GM21786 (cell line): ENCODE results near the gene RIMS4.

Source experiments
- ATAC-seq: cut with Tn5 transposase; IDR thresholded peaks from one replicate; pipeline ENCODE4 v1.9.1; 2021; ENCODE audit not compliant: unreplicated experiment

Gene RIMS4

DNA sequence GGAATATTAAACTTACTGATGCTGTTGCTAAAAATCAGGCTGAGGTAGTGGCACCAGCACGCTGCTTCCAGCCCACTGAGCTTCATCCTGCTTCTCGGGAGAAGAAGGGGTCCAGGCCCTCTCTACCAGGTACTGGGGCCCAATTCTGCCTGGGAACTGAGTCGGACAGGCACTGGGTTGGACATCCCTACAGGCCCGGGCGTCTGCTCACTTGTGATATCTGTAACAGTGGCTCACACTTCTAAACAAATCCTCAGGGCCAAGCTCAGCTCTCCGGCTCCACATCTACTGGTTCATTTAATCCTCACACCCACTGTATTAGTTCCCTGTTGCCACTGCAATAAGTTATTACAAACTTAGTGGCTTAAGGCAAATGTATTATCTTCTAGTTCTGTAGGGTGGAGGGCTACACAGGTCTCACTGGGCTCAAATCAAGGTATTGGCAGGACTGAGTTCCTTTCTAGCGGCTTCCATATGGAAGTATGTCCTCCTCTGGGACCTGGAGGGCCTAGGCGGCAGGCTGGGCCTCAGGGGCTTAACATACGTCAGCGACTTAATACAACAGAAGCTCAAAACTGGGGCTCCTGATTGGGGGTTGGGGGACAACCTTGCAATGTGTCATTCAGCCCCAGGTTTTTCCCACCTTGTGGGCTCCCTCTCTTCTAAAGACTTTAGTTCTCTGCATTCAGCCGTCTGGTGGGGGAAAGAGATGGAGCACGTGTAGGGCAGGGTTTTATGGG is 66.3 kb downstream of the RIMS4 start:
- ATAC-seq, result no peak

DNA sequence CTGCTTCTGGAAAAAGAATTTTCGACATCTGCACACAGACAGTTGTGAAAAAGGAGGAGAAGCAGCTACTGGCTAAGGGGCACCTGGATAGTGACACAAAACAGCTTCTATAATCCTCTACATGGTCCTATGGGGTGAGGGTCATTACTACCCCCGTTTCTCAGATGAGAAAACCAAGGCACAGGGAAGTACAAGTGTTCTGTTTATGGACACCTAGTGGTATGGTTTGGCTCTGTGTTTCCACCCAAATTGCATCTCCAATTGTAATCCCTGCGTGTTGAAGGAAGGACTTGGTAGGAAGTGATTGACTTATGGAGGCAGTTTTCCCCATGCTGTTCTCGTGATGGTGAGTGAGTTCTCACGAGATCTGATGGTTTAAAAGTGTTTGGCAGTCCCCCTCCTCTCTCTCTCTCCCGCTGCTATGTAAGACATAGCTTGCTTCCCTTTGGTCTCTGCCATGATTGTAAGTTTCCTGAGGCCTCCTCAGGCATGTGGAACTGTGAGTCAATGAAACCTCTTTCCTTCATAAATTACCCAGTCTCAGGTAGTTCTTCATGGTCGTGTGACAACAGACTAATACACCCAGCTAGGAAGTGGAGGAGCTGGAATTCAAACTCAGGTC is 67.2 kb downstream of the RIMS4 start:
- no peak for ATAC-seq

DNA sequence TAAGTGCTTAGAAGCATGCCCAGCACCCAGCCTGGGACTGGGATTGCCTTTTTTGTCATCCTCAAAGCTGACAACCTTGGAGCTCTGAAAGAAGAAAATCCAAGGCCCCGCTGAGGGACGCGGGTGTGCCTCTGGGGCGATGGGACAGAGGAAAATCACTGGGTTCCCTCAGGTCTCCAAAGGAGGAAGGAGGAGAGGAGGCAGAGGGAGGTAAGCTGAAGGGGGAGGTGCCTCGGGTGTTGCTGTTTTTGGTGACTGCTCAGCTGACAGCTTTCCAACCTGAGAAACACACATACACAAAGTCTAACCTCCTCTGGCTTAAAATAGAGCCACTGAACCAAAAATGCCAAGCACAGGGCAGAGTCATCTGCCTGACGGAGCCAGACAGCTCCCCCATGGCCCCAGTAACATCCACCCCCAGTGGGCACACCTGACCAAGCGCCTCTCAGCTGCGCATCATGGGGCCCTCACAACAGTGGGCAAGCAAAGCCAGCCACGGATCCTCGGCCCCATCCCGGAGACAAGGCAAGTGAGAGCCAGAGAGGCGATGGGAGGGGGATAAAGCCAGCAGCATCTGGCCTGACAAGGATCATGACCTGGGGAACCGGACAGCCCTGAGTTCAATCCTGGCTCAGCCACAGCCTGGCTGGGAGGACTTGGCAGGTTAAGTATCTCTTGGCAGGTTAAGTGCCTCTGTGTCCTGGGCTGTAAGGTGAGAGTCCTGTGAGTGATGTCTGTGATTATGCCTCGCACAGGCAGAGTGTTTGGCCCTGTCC is 67.9 kb downstream of the RIMS4 start:
- ATAC-seq, result no peak

DNA sequence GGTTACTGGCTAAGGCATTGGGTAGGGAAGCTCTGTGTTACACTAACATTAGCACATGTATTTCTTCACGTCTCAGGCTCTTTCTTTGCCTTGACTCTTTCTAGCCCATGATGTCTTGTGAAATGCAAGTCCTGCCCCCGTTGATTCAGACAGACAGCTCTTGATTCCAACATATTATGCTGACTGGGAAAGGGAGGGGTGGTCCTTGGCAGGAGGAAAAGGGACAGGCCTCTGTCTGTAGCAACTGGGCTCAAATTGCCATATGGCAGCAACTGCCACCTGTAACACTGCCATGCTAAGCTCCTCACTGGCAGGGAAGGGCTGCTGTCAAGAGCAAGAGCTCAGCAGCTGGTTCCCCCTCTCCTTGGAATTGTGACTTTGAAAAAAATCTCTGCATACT is 70.4 kb downstream of the RIMS4 start:
- ATAC-seq, result no peak

DNA sequence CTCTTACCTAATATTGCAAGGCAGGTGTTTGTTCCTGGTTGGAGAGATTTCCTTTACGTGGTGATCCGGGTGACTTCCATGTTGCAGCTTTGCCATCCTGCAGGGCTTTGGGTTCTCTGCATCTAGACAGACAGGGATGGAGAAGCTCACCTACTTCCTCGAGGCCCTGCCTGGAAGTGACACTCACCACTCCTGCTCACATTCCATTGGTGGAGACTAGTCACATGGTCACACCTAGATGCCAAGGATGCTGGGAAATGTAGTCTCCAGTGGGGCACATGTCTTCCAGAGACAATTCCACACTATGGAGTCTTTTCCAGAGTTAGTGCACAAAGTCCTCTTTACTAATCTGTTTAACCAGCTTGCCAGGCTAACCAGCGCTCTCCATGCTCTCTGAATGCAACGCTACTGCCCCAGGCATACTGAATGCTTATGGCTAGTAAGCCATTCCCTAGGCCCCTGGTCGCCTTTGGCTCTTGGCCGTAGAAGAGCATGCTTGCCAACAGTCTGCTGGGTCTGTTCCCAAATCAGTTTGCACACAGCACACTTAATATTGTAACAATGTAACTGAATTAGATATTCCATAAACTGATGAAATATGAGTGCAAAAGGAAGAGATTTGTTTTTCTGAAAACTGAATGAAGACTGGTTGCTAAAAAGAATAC is 71.4 kb downstream of the RIMS4 start:
- ATAC-seq, result no peak

DNA sequence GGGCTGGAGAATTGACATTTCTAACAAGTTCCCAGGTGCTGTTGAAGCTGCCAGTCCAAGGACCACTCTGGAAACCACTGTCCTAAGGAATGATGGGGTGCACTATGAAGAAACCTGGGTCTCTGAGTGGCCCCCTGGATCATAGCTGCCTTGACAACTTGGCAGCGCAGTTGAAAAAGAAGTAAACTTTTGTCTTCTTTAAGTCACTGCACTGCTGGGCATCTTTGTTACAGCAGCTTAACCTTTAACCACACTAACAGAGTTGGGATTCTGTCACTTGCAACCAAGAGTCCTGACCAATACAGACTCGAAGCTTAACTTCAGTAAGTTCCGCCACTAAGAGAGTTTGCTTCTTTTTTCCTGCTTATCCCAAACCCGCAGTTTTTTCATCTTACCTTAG is 73.2 kb downstream of the RIMS4 start:
- no peak for ATAC-seq

DNA sequence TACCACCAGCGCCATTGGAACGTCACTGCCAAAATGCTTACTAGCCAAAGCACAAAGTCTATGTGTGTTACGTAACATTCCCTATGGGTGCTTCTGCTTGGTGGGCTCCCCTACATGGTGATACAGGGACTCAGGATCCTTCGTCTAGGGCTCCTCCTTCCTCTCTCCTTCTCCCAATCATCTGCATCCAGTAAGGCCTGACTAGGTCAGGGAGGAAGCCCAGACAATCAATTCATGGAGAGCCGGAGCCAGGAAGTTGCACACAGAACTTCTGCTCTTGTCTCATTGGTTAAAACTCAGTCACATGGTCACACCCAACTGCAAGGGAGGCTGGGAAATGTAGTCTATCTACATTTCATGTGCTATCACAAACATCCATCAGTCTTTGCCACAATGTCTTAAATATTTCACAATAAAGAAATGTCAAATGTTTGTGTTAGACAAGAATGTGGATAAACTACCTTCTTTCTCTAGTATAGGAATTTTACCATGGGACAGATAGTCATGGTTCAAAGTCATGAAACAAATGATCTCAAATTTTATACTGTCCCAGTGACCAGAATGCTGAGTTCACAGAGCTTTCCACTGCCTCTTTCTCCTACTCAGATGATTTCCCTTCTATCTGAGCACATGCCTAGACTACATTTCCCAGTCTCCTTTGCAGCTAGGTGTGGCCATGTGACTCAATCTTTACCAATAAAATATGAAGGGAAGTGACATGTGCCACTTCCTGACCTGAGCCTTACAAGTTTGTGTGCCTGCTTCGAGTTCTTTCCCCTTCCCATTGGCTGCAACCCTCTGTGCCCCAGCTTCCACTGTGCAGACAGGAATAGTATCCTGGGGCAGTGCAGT is 74.0 kb downstream of the RIMS4 start:
- ATAC-seq, result no peak

DNA sequence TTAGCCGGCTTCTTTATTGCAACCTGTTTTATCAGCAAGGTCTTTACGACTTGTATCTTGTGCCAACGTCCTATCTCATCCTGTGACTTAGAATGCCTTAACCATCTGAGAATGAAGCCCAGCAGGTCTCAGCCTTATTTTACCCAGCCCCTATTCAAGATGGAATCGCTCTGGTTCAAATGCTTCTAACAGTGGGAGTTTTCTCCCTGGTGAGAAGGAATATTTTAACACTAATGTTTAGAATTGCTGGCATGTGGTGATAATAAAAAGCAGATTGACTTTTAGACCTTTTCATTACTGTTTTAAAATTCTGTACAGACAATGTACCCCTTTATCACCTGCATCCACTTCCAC is 74.6 kb downstream of the RIMS4 start:
- no peak for ATAC-seq

DNA sequence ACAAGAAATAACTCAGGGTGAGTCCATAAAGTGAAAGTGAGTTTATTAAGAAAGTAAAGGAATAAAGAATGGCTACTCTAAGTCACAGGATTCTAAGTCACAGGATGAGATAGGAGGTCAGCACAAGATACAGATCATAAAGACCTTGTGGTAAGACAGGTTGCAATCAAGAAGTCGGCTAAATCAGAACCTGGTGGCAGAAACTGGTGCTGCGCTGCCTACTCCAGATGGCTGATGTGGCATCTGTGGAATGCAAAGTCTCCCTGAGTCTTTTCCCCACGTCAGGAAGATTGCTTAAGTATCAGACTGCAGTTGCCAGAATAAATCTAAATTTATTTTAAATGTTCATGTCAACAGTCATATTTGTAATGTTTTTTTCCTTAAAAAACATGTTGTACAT is 75.4 kb downstream of the RIMS4 start:
- no peak for ATAC-seq

DNA sequence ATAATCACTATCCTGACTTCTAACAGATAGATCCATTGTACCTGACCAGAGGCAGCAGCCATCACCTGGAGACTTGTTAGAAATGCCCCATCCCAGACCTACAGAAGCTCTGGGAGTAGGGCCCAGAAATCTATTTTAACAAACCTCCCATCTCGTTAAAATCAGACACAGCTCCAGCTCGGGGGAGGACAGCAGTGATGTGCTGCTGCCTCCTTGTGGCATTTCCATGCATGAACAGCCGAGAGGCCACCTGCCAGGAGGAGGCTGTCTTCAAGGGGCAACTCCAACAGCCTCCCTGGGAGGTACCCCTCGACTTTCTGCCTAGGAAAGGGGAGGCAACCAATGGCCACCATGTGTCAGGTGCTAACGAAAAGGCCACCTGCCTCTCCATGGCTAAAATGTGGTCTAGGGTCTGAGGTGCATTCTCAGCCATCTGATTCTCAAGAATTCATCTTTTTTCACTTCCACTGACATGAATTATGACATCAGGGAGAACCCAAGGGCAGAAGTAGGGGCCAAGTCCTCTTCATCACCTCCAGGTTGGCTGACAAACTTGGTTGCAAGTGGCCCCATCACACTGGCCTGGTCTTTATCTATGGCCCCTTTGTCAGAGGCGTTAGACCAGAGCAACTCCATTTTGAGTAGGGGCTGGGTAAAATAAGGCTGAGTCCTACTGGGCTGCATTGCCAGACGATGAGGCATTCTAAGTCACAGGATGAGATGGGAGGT is 76.8 kb downstream of the RIMS4 start:
- no peak for ATAC-seq

DNA sequence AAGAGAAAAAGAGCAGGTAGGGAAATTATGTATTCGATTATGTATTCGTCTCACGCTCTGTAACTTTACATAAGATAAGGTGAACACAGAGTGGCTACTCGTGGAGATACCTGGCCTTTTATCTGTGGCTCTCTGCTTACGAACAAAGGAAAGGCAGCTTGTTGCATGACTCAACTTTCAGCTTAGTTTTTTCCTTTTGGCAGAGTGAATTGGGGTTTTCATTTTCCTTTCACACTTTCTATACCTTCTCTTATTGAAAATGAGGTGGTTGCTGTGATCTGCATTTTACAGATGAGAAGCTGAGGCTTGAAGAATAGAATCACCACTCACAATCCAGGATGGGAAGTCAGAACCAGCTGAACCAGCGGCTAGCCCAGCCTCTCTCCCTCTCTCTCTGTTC is 78.0 kb downstream of the RIMS4 start:
- no peak for ATAC-seq

DNA sequence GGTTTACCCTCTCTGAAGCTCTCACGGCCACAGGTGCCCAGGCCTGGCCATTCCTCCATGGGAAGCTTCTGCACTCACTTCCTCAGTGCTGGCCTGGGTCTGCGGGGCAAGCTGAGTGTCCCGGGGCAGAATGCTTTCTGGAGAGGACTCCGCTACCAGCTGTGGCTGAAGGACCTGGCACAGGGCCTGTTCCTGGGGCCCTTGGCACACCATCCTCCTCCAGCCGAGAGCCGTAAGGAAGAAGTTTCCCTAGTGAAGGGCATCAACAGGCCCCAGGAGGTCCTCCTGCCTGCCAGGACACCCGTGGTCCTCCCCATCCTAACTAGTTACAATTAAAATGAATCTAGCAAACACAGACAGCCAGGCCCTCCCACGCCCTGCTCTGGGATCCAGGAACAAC is 78.7 kb downstream of the RIMS4 start:
- no peak for ATAC-seq

DNA sequence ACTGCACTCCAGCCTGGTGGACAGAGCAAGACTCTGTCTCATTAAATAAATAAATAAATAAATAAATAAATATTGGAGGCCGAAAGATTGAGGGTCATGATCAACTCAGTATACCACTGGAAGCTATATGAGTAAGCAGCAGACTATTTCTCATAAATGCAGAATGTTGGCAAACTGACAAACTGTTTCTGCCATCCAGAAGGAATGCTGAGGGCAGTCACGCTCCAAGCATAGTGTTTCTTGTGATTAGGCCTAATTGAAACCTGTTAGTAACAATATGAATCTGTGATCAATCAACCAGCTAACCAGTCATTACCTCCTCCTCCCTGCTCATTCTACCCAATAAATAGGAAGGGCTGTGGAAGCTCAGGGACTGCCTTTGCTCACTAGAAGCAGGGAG is 79.9 kb downstream of the RIMS4 start:
- no peak for ATAC-seq

DNA sequence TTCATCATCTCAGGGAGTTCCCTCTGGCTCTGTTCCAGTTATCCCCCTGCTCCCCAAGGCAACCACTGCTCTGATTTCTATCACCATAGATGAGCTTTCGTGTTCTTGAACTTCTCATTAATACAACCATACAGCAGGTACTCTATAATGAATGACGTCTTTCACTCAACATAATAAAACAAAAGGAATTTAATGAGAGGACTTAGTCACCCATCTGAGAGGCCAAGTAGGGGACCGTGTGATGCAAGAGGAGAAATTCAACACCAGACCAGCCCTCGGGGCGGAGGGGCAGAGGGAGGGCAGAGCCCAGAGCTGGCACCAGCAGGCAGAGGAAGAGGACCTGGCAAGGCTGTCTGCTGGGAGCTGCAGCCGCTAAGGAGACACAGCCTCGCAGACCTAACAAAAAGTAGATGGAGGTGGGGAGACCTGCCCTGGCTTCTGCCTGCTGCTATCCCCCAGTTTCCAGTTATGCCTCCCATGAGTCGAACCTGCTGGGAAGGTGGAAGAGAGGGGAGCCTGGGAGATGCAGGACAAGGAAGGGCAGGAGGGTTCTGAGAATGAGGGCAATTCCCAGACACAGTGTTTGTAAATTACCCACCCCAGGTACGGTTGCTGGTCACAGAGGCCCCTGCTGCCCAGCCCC is 81.4 kb downstream of the RIMS4 start:
- ATAC-seq, result no peak

DNA sequence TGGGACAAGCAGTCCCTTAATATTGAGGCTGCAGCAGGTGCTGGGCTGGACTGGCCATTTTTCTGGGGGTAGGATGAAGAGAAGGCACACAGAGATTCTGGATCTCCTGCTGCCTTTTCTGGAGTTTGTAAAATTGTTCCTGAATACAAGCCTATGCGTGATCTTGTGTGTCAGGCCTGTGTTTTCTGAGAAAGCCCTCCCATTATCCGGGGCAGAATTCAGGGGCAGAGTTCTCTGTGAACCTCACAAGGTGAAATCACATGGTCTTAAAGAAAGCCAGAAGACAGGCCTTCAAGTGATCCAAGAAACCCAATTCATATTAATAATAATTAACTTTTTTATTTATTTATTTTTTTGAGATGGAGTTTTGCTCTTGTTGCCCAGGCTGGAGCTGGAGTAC is 82.7 kb downstream of the RIMS4 start:
- no peak for ATAC-seq

DNA sequence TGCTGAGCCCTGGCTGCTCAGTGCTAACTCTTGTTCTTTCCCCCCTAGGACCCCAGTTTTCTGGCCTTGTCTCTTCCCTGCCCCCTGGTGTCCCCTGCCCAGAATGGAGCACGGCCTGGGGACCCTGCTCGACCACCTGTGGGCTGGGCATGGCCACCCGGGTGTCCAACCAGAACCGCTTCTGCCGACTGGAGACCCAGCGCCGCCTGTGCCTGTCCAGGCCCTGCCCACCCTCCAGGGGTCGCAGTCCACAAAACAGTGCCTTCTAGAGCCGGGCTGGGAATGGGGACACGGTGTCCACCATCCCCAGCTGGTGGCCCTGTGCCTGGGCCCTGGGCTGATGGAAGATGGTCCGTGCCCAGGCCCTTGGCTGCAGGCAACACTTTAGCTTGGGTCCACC is 83.3 kb downstream of the RIMS4 start:
- ATAC-seq, result no peak

DNA sequence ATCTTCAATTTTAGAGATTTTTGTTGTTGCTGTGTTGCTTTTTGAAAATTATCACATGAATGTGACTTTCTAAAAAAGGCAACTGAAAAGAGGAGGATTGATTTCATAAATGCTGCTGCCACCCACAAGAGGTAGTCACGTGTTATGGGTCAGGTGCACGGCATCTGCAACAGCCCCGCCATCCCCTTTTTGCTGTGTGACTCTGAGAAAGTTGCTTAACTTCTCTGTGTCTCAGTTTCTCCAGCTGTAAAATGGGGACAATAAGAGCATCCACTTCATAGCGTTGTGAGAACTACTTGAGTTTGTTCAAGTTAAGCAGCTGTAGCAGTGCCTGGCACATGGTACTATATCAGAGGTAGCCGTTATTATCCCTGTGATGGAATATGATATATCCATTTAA is 84.5 kb downstream of the RIMS4 start:
- ATAC-seq, result no peak

DNA sequence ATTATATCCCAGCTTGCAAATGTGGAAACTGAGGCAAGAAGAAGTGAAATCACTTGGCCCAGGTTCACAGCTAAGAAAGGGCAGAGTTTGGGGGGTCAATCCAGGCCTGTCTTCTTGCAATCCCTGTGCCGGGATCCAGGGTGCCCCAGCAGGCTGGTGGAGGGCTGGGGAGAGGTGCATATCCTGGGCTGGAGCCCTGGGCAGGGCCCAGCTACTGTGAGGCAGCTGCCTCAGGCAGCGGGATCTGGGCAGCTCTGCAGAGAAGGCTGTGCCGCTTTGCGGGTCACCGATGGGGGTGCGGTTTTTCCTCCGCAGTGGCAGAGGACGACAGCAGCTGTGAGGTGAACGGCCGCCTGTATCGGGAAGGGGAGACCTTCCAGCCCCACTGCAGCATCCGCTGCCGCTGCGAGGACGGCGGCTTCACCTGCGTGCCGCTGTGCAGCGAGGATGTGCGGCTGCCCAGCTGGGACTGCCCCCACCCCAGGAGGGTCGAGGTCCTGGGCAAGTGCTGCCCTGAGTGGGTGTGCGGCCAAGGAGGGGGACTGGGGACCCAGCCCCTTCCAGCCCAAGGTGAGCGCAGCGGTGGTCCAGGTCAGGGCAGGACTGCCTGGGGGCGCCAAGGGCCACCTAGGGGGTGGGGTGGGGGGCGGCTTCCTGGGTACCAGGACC is 85.8 kb downstream of the RIMS4 start:
- no peak for ATAC-seq

DNA sequence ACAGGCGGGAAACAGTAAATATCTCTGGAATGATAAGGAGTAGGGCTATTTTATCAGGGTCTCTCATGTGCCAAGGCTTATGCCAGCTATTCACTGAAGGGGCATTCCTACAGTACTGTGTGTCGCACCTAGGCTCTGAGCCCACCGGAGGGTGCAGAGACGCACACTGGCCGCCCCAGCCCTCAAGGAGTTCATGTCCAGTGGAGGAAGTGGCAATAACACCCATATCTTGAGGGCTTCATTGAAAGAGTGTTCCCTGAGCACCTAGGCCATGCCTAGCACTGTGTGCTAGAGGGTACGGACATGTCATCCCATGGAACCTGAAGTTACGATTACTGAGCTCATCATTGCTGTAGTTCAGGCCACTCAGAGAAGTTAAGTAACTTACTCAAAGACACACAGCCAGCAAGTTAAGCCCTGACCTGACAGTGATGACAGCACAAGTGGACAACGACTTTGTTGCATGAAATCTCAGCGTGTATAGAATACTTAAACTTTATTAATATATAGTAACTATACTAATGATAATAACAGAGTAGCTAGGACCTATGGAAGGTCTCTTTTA is 86.5 kb downstream of the RIMS4 start:
- no peak for ATAC-seq
